Measurements from ENCODE around the gene TMEM225B.
"Not testable (repeated sequence)": the region's sequence is repeated elsewhere in the genome, so short reads cannot be mapped to it uniquely, and the experiment has no call there.

Gene TMEM225B

GRCh38 chr7:99623702-99624447 lies 25.8 kb downstream of the TMEM225B start:
- DNase-seq (ENCODE audit: low read depth), result peak; percentile 23

GRCh38 chr7:99624484-99624883 lies 26.4 kb downstream of the TMEM225B start:
- DNase-seq (ENCODE audit: low read depth), result peak; percentile 75

- DNase-seq (ENCODE audit: low read depth), result no peak
These were observed 27.3 kb downstream of the TMEM225B start for GRCh38 chr7:99625321-99625720.

- no peak for DNase-seq (ENCODE audit: low read depth)
These were observed 27.9 kb downstream of the TMEM225B start for GRCh38 chr7:99625961-99626360.

GRCh38 chr7:99626661-99627060 lies 28.6 kb downstream of the TMEM225B start:
- DNase-seq (ENCODE audit: low read depth), result no peak

- DNase-seq (ENCODE audit: low read depth), result no peak
These were observed 29.4 kb downstream of the TMEM225B start for GRCh38 chr7:99627513-99627912.

- DNase-seq (ENCODE audit: low read depth), result no peak
These were observed 30.7 kb downstream of the TMEM225B start for GRCh38 chr7:99628471-99629465.

- no peak for DNase-seq (ENCODE audit: low read depth)
These were observed 31.6 kb downstream of the TMEM225B start for GRCh38 chr7:99629643-99630042.

- DNase-seq (ENCODE audit: low read depth), result no peak
These were observed 33.4 kb downstream of the TMEM225B start for GRCh38 chr7:99631295-99632109.

GRCh38 chr7:99637414-99637813 lies 39.3 kb downstream of the TMEM225B start:
- DNase-seq (ENCODE audit: low read depth), result not testable (repeated sequence)

GRCh38 chr7:99638731-99639130 lies 40.7 kb downstream of the TMEM225B start:
- no peak for DNase-seq (ENCODE audit: low read depth)

GRCh38 chr7:99639267-99639666 lies 41.2 kb downstream of the TMEM225B start:
- DNase-seq (ENCODE audit: low read depth), result no peak

- DNase-seq (ENCODE audit: low read depth), result no peak
These were observed 44.0 kb downstream of the TMEM225B start for GRCh38 chr7:99642027-99642426.

GRCh38 chr7:99643464-99643863 lies 45.4 kb downstream of the TMEM225B start:
- DNase-seq (ENCODE audit: low read depth), result no peak

- no peak for DNase-seq (ENCODE audit: low read depth)
These were observed 46.4 kb downstream of the TMEM225B start for GRCh38 chr7:99644431-99644830.

- DNase-seq (ENCODE audit: low read depth), result no peak
These were observed 47.5 kb downstream of the TMEM225B start for GRCh38 chr7:99645590-99645989.

- DNase-seq (ENCODE audit: low read depth), result no peak
These were observed 50.8 kb downstream of the TMEM225B start for GRCh38 chr7:99648843-99649242.

GRCh38 chr7:99651290-99651689 lies 53.2 kb downstream of the TMEM225B start:
- no peak for DNase-seq (ENCODE audit: low read depth)

- no peak for DNase-seq (ENCODE audit: low read depth)
These were observed 54.6 kb downstream of the TMEM225B start for GRCh38 chr7:99652671-99653070.

GRCh38 chr7:99653269-99653668 lies 55.2 kb downstream of the TMEM225B start:
- not testable (repeated sequence) for DNase-seq (ENCODE audit: low read depth)

- DNase-seq (ENCODE audit: low read depth), result no peak
These were observed 55.7 kb downstream of the TMEM225B start for GRCh38 chr7:99653754-99654153.

- DNase-seq (ENCODE audit: low read depth), result not testable (repeated sequence)
These were observed 56.6 kb downstream of the TMEM225B start for GRCh38 chr7:99654626-99655025.

All from activated gamma-delta T cell treated with anti-CD3 and anti-CD28 coated beads, Interleukin-2, amount 50 U/mL, for 16 hours (primary cell).